Ovary (tissue), 3 donors: ENCODE measurements around the gene EEF1E1.

ENCODE experiments used
- CTCF ChIP-seq, 3 donors: fragments of 450-650 bp in 2 of 3; fragments of 200-600 bp in 1 of 3; IDR thresholded peaks; one replicate each; pipeline versions ENCODE4 v1.5.1 to v1.8.0; 2016 to 2022; ENCODE audit warnings: antibody characterized with exemption in 3 of 3, mild to moderate bottlenecking in 1 of 3
- EP300 ChIP-seq: sonication (generic); formaldehyde crosslinking; IDR thresholded peaks from one replicate; pipeline ENCODE4 v1.6.1; 2017; ENCODE audit warnings: antibody characterized with exemption
- POLR2A ChIP-seq: fragments of 450-650 bp; IDR thresholded peaks from one replicate; pipeline ENCODE4 v1.6.1; 2017; ENCODE audit warnings: antibody characterized with exemption, mild to moderate bottlenecking, moderate library complexity
- donor health status: DM: no; HTN: no; CAD: no.

- TF ChIP-seq CTCF (IDR thresholded peaks at IDR 0.05) (no peak), POLR2A (no peak), EP300 (no peak)
Measured at GRCh38 chr6:8084586-8084985, 17.8 kb downstream of the EEF1E1 start.
